NCI-H446 treated with DMSO at 0.1 percent for 48 hours (cell line): ENCODE results near the gene RAB19.
"Not testable (repeated sequence)": the region's sequence is repeated elsewhere in the genome, so short reads cannot be mapped to it uniquely, and the experiment has no call there.

Experiments used
- DNase-seq: peaks from one replicate; lab custom pipeline; 2025; lab: John Stamatoyannopoulos, UW

The RAB19 gene

GRCh38 chr7:140453785-140454656 is 50.2 kb downstream of the RAB19 start:
- DNase-seq = not testable (repeated sequence)

GRCh38 chr7:140454657-140455015 is 50.8 kb downstream of the RAB19 start:
- DNase-seq = no peak

DNA sequence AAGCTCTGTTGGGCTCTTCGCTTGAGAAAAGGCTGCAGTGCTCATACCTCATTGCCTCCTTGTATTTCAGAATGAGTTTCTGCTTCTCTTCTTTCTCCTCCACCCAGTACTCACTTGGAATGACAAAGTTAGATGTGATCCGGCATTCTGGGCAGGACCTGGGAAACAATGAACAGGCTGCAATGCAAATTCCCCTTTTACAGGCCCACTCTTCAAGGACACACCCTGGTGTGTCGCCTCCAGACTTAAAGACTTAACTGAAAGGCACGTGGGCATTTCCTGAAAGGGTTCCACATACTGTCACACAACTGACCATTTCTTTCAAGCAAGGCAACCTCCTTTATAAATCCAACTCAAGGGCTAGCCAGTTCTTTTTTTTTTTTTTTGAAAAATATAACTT is 51.9 kb downstream of the RAB19 start:
- no peak for DNase-seq

DNA sequence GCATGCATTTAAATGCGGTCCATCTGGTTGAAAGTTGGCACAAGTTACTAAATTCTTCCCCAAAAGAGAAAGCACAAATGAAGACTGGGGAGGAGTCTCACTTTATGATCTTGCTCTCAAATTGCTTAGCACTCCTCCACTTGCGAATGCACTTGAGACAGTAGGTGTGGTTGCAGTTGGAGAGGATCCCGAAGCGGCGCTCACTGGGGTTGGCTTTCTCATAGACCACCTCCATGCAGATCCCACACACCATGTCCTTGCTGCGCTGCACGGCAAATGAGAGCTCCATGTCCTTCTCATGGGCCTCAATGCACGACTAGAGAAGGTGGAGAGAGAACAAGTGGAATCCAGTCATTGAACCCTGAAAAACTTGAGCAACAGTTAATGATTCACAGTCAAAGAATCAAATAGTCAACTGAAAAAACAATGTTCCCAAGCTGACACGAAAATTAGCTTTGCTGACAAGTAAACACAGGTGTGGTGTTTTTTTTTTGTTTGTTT is 52.7 kb downstream of the RAB19 start:
- no peak for DNase-seq

DNA sequence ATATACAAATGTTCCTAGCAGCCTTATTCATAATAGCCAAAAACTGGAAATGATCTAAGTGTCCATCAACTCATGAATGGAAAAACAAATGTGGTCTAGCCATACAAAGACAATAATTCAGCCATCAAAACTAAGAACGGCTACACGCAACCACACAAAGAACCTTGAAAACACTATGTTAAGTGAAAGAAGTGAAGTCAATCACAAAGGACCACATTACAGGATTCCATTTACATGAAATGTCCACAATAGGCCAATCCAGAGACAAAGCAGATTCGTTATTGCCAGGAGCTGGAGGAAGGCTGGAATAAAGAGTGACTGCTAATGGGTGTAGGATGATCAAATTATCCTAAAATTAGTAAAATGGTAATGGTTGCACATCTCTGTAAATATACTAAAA is 54.3 kb downstream of the RAB19 start:
- no peak for DNase-seq

DNA sequence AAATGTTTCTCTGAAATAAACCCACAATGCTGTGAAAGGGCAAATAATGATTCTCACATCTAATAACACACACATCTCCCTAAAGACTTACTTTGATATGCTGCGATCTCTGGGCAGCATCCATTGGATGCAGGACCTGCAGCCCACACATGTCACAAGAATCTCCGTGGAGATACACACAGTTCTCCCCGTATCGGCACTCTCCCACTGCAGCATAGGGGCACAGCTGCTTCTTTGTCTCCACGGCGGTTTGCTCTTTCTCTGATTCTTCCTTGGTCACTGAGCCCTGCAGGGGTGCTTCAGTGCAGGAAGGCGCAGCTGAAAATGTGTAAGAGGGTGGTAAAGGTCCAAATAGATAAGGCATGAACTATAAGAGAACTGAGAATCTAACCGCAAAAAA is 55.1 kb downstream of the RAB19 start:
- DNase-seq = no peak

- no peak for DNase-seq
Observed at GRCh38 chr7:140463111-140463510, 59.3 kb downstream of the RAB19 start.

GRCh38 chr7:140475747-140476333 is 72.0 kb downstream of the RAB19 start:
- peak; percentile 2 for DNase-seq

DNA sequence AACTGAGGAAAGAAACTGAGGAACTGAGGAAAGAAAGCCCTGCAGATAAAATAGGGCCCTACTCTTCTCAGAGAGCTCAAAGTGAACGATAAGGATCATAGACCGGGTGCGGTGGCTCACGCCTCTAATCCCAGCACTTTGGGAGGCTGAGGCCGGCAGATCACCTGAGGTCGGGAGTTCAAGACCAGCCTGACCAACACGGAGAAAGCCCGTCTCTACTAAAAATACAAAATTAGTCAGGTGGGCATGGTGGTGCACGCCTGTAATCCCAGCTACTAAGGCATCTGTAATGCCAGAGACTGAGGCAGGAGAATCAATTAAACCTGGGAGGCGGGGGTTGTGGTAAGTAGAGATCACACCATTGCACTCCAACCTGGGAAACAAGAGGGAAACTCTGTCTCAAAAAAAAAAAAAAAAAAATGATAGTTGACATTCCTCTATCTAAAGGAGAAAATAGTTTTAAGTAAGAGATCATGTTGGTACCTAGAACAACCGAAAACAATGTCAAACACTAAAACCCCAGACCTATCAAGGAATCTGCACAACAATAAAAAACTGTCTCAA is 72.9 kb downstream of the RAB19 start:
- DNase-seq = no peak
